NCI-H345 (cell line): ENCODE data around the gene SALL4.
"Not testable (repeated sequence)": the region's sequence is repeated elsewhere in the genome, so short reads cannot be mapped to it uniquely, and the experiment has no call there.

Source experiments
- DNase-seq: peaks from one replicate; lab custom pipeline; 2025; lab: John Stamatoyannopoulos, UW

Gene SALL4

DNA sequence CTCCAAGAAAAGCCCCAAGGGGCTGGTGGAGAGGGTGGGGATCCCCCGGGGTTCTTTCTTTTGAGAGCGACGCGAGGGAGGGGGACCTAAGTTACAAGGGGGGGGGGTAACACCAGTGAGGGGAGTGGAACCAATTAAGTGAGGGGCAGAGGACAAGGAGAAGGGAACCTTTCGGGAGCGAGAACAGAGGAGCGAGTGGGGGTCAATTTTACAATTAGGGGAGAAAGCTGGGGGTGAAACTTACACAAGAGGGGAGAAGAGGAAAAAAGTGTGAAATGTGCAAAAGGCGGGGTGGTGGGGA, 548 bp downstream of the SALL4 start:
- DNase-seq, result no peak

DNA sequence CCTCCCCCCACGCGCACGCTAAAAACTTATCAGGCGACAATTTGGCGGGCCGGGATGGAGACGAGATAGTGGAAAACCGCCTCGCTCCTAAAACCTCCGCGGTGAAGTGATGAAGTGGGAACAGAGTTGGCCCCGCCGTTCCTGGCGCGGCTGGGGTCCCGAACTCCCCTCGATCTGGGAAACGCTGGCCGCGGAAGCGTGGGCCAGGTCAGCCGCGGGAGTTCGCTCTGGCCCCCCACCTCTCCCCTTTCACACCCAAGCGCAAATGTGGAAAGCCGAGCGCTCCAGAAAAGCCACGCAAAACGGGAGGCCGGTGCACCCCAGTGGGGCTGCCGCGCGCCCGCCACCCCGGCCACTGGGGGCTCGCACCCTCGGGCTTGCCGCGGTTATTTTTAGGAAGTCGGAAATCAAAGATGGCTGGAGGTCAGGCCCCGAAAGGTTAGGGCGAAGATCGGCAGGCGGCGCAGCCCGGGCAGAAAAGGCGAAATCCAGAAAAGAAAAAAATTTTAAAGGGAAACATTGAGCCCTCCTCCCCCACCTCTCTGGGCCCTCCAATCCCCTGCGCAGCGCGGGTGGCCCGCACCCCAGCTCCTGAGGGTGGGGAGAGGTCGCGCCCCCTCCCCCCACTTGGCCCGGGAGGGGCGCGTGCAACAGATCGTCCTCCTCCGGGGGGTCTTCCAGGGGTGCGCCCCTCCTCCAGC, 1.0 kb downstream of the SALL4 start:
- DNase-seq, result no peak

DNA sequence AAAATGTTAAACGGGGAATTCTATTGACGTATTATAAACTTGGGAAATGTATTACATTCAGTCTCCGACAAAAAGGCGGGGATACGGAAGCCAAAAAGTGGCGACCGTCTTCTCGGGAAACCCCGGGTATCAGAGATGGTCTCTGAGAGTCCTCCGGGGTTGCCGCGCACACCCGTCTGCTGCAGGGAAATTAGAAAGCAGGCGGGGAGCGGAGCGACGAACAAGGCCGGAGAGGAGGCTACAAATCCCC, 1.5 kb downstream of the SALL4 start:
- no peak for DNase-seq

- DNase-seq, result peak; percentile 85
Observed at GRCh38 chr20:51800060-51800871, 2.1 kb downstream of the SALL4 start.

- DNase-seq, result no peak
Observed at GRCh38 chr20:51799401-51799860, 2.9 kb downstream of the SALL4 start.

DNA sequence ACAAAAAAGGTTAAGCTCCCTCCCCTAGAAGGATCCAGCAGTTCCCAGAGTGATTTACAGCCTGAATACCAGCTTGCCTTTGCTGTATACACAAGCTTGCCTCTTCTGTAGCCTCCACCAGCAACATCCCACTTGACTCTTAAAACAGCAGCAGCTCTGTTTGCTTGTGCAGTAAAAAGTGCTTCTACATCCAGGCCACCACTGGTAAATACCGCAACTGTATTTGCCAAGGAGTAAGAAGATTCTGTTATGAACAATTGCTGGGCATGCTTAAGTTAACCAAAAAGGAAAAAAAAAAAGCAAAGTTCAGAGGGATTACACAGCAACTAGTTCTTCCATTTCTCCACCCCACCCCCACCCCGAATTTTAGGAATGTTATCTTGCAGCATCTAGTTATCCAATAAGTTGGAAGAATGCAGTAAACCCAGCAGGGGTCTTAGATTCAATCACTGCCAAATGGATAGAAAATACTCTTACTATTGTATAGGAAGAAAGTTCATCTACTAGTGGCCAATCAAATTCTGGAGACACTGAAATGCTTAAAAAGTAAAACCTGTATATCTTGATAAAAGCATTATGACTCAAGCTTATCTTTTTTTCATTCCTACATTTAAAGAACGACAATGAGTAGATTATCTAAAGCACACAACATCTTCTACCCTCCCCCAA, 4.8 kb downstream of the SALL4 start:
- peak; percentile 41 for DNase-seq

GRCh38 chr20:51796340-51796739, 6.0 kb downstream of the SALL4 start:
- DNase-seq, result no peak

DNA sequence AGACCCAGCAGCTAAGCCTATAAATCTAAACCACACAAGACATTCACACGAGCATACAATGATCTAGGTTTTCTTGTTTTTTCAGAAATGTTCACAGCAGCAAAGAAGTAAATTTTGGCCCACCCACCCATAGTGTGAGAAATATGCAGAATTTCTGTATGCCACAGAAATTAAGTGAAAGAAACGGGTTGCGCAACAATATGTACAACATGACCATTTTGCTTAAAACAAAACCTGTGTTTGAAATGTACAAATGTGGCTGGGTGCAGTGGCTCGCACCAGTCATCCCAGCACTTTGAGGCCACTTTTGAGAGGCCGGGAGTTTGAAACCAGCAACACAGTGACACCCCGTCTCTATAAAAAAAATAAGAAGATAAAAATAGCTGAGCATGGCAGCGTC, 9.4 kb downstream of the SALL4 start:
- DNase-seq, result no peak

DNA sequence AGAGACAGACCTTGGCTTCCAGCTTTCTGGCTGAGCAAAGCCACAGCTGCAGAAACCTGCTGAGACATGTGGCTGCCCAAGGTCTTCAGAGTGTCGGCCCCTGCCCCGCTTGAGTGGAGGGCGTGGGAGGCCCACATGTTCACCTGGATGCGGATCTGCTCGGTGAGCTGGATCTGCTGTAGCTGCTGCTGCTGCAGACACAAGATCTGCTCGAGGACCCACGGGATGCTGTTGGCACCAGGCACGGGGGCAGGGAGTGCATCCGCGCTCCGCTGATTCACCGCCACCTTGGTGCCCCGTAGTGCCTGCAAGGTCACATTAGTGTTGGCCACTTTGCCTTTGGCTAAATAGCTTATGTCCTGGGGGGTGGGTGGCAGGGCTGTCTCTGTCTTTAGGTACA, 10.7 kb downstream of the SALL4 start:
- no peak for DNase-seq

GRCh38 chr20:51790256-51790655, 12.1 kb downstream of the SALL4 start:
- DNase-seq, result no peak

DNA sequence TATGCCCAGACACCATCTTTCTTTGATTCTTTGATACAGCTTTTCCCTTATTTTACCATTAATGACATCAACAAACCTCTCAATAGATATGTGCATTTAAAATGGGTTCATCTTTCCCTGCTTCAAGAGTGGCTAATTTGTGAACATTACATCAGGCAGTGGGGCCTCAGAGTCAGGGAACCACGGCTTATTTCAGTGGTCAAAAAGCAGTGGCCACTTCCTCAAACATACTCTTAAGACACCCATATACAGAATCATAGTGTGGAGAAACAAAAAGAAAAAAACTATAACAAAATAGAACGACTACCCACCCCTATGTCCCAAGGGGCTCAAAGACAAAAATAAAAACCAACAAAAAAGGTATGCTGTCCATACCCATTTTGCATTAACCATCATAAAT, 12.9 kb downstream of the SALL4 start:
- no peak for DNase-seq

DNA sequence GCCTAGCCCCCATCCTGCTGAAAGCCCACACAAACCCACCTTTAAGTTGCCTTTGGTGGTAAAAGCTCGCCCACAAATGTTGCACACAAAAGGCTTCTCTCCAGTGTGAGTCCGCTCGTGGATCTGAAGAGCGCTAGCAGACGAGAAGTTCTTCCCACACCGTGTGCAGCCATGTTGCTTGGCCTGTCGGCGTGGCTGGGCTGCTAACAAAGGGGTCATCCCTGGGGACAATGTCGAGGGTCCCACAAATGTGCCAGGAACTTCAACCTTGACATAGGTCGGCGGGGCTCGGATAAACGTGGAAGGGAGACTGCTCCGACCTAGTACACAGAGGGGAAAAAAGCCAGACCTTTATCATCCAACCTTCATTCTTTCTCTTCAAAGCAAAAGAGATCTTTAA, 13.5 kb downstream of the SALL4 start:
- DNase-seq, result no peak

DNA sequence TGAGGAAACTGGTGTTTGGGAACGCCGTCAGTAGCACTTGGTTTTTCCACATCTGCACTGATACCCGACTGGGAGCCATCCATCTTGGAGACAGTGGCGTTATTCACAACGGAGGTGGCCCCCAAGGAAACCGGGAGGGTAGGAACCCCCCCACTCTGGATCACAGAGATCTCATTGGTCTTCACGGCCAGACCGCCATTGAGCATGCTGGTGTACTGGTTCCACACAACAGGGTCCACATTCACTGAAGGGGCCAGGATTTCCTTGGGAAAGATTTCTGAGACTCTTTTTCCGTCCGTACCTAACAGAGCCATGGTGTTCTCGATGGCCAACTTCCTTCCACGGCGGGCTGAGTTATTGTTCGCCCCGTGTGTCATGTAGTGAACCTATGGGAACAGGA, 18.0 kb downstream of the SALL4 start:
- DNase-seq, result no peak

- not testable (repeated sequence) for DNase-seq
Observed at GRCh38 chr20:51778229-51778759, 24.0 kb downstream of the SALL4 start.

DNA sequence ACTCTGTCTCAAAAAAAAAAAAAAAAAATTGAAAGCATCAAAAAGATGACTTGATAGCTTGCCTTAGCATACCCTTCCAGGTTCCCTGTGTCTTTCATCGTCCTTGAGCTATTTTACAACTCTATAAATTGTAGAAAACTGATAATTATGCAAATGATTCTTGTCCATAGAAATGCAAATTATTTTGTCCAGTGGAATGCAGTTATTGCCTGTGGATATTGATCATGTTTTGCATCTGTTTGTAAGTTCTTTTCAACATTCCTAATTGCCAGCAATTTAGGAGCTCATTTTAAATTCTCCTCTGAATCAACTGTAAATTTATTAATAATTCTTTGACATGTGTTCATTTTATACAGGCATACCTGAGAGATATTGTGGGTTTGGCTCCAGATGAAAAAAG, 27.1 kb downstream of the SALL4 start:
- DNase-seq, result no peak

DNA sequence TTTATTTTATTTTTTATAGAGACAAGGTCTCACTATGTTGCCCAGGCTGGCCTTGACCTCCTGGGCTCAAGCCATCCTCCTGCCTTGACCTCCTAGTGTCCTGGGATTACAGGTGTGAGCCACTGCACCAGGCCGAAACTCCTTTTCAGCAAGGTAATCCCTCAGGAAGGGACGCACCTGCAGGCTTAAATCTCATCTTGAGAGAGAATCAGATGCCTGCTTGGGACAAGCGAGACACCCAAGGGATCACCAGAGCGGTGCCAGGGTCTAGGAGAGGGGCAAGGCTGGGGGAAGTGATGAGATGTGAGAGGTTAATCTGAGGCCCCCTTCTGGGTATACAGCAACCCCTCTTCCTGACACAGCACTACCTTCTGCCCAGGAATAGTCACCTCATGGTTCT, 30.1 kb downstream of the SALL4 start:
- no peak for DNase-seq

DNA sequence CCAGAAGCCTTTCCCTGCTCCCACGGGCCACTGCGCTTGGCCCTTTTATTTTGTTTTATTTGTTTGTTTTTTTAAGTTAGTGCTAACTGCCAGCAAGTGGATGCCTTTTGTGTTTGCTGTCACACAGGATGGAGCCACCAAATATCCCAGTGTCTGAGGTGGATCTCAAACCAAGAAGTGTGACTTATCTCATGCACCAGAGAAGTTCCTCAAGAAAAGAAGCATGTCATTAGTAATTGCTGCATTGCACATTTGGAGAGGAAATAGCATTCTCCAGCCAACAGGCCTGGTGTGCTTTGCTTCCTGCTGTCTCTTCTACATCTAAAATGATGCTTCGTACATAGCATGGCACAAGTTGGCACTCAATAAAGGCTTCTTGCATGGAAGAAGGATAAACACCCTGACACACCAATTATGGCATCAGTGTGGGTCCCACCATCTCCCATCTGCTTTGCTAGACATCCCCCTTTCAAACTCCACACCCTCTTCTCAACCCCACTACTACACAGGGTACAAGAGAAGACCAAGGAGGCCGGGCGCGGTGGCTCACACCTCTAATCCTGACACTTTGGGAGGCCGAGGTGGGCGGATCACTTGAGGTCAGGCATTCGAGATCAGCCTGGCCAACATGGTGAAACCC, 32.2 kb downstream of the SALL4 start:
- no peak for DNase-seq

DNA sequence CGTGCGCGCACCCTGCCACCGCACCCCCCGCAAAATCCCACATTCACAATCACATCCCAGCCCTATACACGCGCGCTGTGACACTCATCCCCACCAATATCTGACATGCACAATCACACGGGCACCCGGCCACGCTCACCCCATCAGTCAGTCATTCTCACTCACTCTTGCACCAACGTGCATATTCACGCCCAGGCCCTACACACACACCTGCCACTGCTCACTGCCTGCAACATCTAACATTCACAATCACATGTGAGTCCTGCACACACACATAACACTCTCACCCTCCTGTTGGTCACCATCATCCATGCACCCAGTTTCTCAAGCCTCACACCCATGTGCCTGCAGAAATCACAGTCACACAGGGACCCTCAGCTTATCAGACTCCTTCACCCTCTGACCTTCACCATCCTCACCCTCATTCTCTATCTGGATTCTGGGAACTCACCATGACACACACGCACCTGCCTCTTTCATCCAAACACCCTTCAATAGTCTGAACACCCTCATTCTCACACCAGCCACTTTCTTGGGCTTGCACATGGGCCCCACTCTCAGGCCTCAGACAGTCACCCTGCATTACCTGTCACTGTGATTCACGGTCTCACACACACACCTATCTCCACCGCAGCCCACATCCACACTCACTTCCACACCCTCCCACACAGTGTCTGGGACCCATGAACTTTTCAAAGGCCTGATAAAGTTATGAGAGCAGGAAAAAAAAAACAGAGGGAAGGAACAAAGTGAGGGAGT, 33.4 kb downstream of the SALL4 start:
- no peak for DNase-seq

DNA sequence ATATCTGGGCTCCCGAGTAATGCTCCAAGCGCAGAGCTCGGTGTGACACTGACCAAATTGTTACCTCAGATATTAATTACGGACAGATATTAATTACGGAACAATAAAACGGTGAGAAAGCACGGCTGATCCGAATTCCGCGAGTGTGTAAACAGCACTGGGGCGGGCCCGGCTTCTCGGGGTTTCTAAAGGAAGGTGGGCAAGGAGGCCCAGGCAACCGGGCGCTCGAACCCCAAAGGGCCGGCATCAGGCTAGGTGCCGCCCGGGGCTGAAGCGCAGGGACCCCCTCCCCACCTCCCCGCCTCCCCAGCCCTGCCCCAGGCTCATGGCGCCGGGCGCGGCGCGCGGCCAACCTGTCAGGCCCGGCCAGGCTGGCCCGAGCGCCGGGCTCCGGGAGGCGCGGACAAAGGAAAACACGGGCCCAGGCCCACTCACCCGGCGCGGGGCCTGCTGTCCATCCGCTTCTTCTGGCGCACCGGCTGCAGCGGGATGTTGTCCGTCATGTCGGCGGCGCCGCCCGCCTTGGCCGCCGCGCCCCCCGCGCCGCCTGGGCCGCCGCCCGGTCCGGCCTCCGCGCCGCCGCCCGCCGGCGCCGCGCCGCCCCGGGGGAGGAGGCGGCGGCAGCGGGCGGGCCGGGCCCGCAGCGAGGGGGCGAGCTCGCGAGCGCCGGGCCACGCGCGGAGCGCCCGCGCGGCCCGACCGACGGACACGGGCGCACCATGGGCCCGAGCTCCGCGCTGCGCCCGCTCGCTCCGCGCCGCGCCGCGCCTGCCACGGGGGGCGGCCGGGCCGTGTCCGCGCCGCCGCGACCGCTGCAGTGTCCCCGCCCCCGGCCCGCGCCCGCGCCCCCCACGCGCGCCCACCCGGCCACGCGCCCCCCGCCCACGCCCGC, 34.2 kb downstream of the SALL4 start, which contains the start of gene ATP9A:
Gene ATP9A (minus strand): TSS at position 524 of the 892 bp plus-strand sequence. CDS start 21 bp downstream, at position 503.
- peak; percentile 51 for DNase-seq

- peak; percentile 98 for DNase-seq
Observed at GRCh38 chr20:51766994-51767866, 35.1 kb downstream of the SALL4 start.
